Stimulated activated effector memory CD8-positive, alpha-beta T cell treated with anti-CD3 and anti-CD28 coated beads, Interleukin-12 subunit alpha, Interleukin-12 subunit beta, amount 100 ng/mL, for 72 hours (primary cell): ENCODE data around the gene TMEFF1.
"Not testable (repeated sequence)": the region's sequence is repeated elsewhere in the genome, so short reads cannot be mapped to it uniquely, and the experiment has no call there.

ENCODE experiments used
- ATAC-seq: fragments of 150-1000 bp; cut with Tn5 transposase; 2 replicates; pipeline ENCODE4 v1.10.0; 2021
- DNase-seq, 2 donors: peaks; one replicate each; pipeline ENCODE4 v3.0.0; 2021 to 2022; ENCODE audit warnings: low spot score in 2 of 2
- H3K27ac Mint-ChIP-seq: one replicate; pipeline ENCODE4 v1.8.0; 2022; ENCODE audit warnings: mild to moderate bottlenecking, mixed read lengths
- H3K36me3 Mint-ChIP-seq: one replicate; pipeline ENCODE4 v1.8.0; 2022; ENCODE audit warnings: mild to moderate bottlenecking, mixed read lengths
- H3K4me1 Mint-ChIP-seq: one replicate; pipeline ENCODE4 v1.8.0; 2022; ENCODE audit warnings: mixed read lengths
- H3K4me3 Mint-ChIP-seq: one replicate; pipeline ENCODE4 v1.8.0; 2022; ENCODE audit warnings: mild to moderate bottlenecking, mixed read lengths
- H3K9me3 Mint-ChIP-seq: one replicate; pipeline ENCODE4 v1.8.0; 2022; ENCODE audit warnings: mixed read lengths

Gene TMEFF1

GRCh38 chr9:100499866-100500265, 26.9 kb downstream of the TMEFF1 start:
- Mint-ChIP-seq H3K4me1 (no peaks in the 10 kb centered on the region), H3K36me3 (no peaks in the 10 kb centered on the region), H3K27ac (no peak overlapping the region), H3K9me3 (no peaks in the 10 kb centered on the region), H3K4me3 (no peak overlapping the region)
- DNase-seq (no peak), ATAC-seq (no peak)

GRCh38 chr9:100505564-100506159, 32.7 kb downstream of the TMEFF1 start:
- Mint-ChIP-seq H3K27ac (no peak overlapping the region), H3K36me3 (no peaks in the 10 kb centered on the region), H3K4me1 (no peaks in the 10 kb centered on the region), H3K4me3 (no peak overlapping the region), H3K9me3 (no peaks in the 10 kb centered on the region)
- DNase-seq: peak; percentile 65 to 86
- no peak for ATAC-seq

GRCh38 chr9:100507350-100507749, 34.4 kb downstream of the TMEFF1 start:
- ATAC-seq, H3K4me3 Mint-ChIP-seq, H3K36me3 Mint-ChIP-seq, H3K9me3 Mint-ChIP-seq, H3K4me1 Mint-ChIP-seq, DNase-seq, H3K27ac Mint-ChIP-seq: not testable (repeated sequence)

- H3K27ac Mint-ChIP-seq: no peak overlapping the region
- H3K4me3 Mint-ChIP-seq: no peak overlapping the region
- DNase-seq (no peak), ATAC-seq (no peak)
- H3K9me3 Mint-ChIP-seq: no peaks in the 10 kb centered on the region
- no peaks in the 10 kb centered on the region for H3K36me3 Mint-ChIP-seq
- no peaks in the 10 kb centered on the region for H3K4me1 Mint-ChIP-seq
These were observed 38.3 kb downstream of the TMEFF1 start for GRCh38 chr9:100511205-100511604.

- H3K36me3 Mint-ChIP-seq: no peaks in the 10 kb centered on the region
- H3K4me3 Mint-ChIP-seq: no peak overlapping the region
- ATAC-seq (no peak), DNase-seq (no peak)
- H3K4me1 Mint-ChIP-seq: no peaks in the 10 kb centered on the region
- no peaks in the 10 kb centered on the region for H3K9me3 Mint-ChIP-seq
- H3K27ac Mint-ChIP-seq: no peak overlapping the region
These were observed 42.9 kb downstream of the TMEFF1 start for GRCh38 chr9:100515578-100516494.

- no peak overlapping the region for H3K27ac Mint-ChIP-seq
- ATAC-seq: peak; percentile 65
- DNase-seq: no peak
- no peak overlapping the region for H3K4me3 Mint-ChIP-seq
- no peaks in the 10 kb centered on the region for H3K36me3 Mint-ChIP-seq
- no peaks in the 10 kb centered on the region for H3K4me1 Mint-ChIP-seq
- no peaks in the 10 kb centered on the region for H3K9me3 Mint-ChIP-seq
These were observed 48.3 kb downstream of the TMEFF1 start for GRCh38 chr9:100521282-100521681.

GRCh38 chr9:100525563-100525962, 52.6 kb downstream of the TMEFF1 start:
- no peak for ATAC-seq
- DNase-seq: no peak
- H3K27ac Mint-ChIP-seq: no peak overlapping the region
- no peaks in the 10 kb centered on the region for H3K36me3 Mint-ChIP-seq
- H3K4me3 Mint-ChIP-seq: no peak overlapping the region
- no peaks in the 10 kb centered on the region for H3K4me1 Mint-ChIP-seq
- H3K9me3 Mint-ChIP-seq: no peaks in the 10 kb centered on the region

GRCh38 chr9:100527180-100527794, 54.3 kb downstream of the TMEFF1 start:
- not testable (repeated sequence) for ATAC-seq, H3K36me3 Mint-ChIP-seq, H3K4me1 Mint-ChIP-seq, H3K4me3 Mint-ChIP-seq, DNase-seq, H3K9me3 Mint-ChIP-seq, H3K27ac Mint-ChIP-seq

- DNase-seq (no peak), ATAC-seq (no peak)
- H3K4me3 Mint-ChIP-seq: no peak overlapping the region
- H3K27ac Mint-ChIP-seq: no peak overlapping the region
- H3K36me3 Mint-ChIP-seq: no peaks in the 10 kb centered on the region
- no peaks in the 10 kb centered on the region for H3K9me3 Mint-ChIP-seq
- no peaks in the 10 kb centered on the region for H3K4me1 Mint-ChIP-seq
These were observed 61.5 kb downstream of the TMEFF1 start for GRCh38 chr9:100534401-100534800.

GRCh38 chr9:100540327-100540726, 67.4 kb downstream of the TMEFF1 start:
- no peak overlapping the region for H3K4me3 Mint-ChIP-seq
- H3K36me3 Mint-ChIP-seq: no peaks in the 10 kb centered on the region
- H3K27ac Mint-ChIP-seq: no peak overlapping the region
- ATAC-seq (no peak), DNase-seq (no peak)
- no peaks in the 10 kb centered on the region for H3K9me3 Mint-ChIP-seq
- no peaks in the 10 kb centered on the region for H3K4me1 Mint-ChIP-seq

- no peaks in the 10 kb centered on the region for H3K36me3 Mint-ChIP-seq
- no peaks in the 10 kb centered on the region for H3K4me1 Mint-ChIP-seq
- no peak overlapping the region for H3K4me3 Mint-ChIP-seq
- H3K27ac Mint-ChIP-seq: no peak overlapping the region
- DNase-seq (no peak), ATAC-seq (no peak)
- no peaks in the 10 kb centered on the region for H3K9me3 Mint-ChIP-seq
These were observed 76.1 kb downstream of the TMEFF1 start for GRCh38 chr9:100549048-100549447.

- H3K4me1 Mint-ChIP-seq: no peaks in the 10 kb centered on the region
These were observed 82.0 kb downstream of the TMEFF1 start for GRCh38 chr9:100554935-100555401.

GRCh38 chr9:100555471-100555870, 82.5 kb downstream of the TMEFF1 start:
- ATAC-seq (no peak), DNase-seq (no peak)
- Mint-ChIP-seq H3K4me1 (no peaks in the 10 kb centered on the region), H3K27ac (no peak overlapping the region), H3K9me3 (no peaks in the 10 kb centered on the region), H3K4me3 (no peak overlapping the region), H3K36me3 (no peaks in the 10 kb centered on the region)

More at GRCh38 chr9:100554935-100555401, 82.0 kb downstream of the TMEFF1 start:
- ATAC-seq: no peak
- Mint-ChIP-seq H3K9me3 (no peaks in the 10 kb centered on the region), H3K4me3 (no peak overlapping the region), H3K27ac (no peak overlapping the region), H3K36me3 (no peaks in the 10 kb centered on the region)
- DNase-seq: no peak

- no peaks in the 10 kb centered on the region for H3K4me1 Mint-ChIP-seq
- no peak overlapping the region for H3K4me3 Mint-ChIP-seq
- ATAC-seq (no peak), DNase-seq (no peak)
- H3K36me3 Mint-ChIP-seq: no peaks in the 10 kb centered on the region
- no peak overlapping the region for H3K27ac Mint-ChIP-seq
- H3K9me3 Mint-ChIP-seq: no peaks in the 10 kb centered on the region
These were observed 84.1 kb downstream of the TMEFF1 start for GRCh38 chr9:100557053-100557452.

- no peak for DNase-seq
- H3K9me3 Mint-ChIP-seq: no peaks in the 10 kb centered on the region
- no peak overlapping the region for H3K27ac Mint-ChIP-seq
- H3K4me1 Mint-ChIP-seq: no peaks in the 10 kb centered on the region
- no peaks in the 10 kb centered on the region for H3K36me3 Mint-ChIP-seq
- no peak for ATAC-seq
- H3K4me3 Mint-ChIP-seq: no peak overlapping the region
These were observed 88.3 kb downstream of the TMEFF1 start for GRCh38 chr9:100561256-100561655.

GRCh38 chr9:100567856-100568255, 94.9 kb downstream of the TMEFF1 start:
- DNase-seq: no peak
- Mint-ChIP-seq H3K36me3 (no peaks in the 10 kb centered on the region), H3K9me3 (no peaks in the 10 kb centered on the region), H3K4me3 (no peak overlapping the region), H3K4me1 (no peaks in the 10 kb centered on the region), H3K27ac (no peak overlapping the region)
- no peak for ATAC-seq
